ENCODE results near the gene RSRP1. TPM values are rescaled to one million over a fixed set of nuclear protein-coding genes. Genes with fewer than 3 reads are reported as not detected.
A peak's percentile ranks its signal among the peaks of the same experiment; 100 is the strongest.
"Not testable (repeated sequence)": the region's sequence is repeated elsewhere in the genome, so short reads cannot be mapped to it uniquely, and the experiment has no call there.

Gene RSRP1
- total RNA-seq, 1 experiment from 2014 or later: 58.0 TPM

DNA sequence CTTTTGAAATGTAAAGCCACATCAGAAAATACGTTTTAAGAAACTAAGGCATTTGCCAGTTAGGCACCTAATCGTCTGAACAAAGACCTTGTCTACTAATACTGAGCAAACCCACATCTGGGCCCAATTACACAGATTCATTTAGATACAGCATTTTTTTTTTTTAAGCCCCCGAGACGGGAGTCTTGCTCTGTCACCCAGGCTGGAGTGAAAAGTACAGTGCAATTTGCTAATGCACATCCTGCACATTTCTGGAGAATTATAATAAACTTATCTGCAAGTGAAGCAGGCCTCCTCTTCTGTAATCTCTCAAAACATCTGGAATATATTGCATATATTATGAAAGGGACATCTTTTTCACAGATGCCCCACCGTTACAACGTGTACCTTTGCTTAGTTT lies 3.3 kb downstream of the RSRP1 start:
- H3K4me1 ChIP-seq: peaks cover 6% of the 10 kb centered on the region; the same call in 1 of the 2 replicates
- H3K36me3 ChIP-seq: peaks cover 42% of the 10 kb centered on the region
- no peaks in the 10 kb centered on the region for H3K27me3 ChIP-seq
- no peak for DNase-seq
- H3K27ac ChIP-seq: no peak overlapping the region
- no peaks in the 10 kb centered on the region for H3K9me3 ChIP-seq (replicated peaks)
- H3K4me3 ChIP-seq: no peak overlapping the region

GRCh38 chr1:25239681-25240541 lies 7.3 kb downstream of the RSRP1 start:
- Histone ChIP-seq H3K36me3 (peaks cover 32% of the 10 kb centered on the region), H3K9me3 (replicated peaks) (no peaks in the 10 kb centered on the region), H3K27ac (peak overlapping the region; percentile 50), H3K27me3 (no peaks in the 10 kb centered on the region), H3K4me3 (peak overlapping the region; percentile 56), H3K4me1 (peaks cover 6% of the 10 kb centered on the region; the same call in 1 of the 2 replicates)
- DNase-seq: peak; percentile 96 to 97

DNA sequence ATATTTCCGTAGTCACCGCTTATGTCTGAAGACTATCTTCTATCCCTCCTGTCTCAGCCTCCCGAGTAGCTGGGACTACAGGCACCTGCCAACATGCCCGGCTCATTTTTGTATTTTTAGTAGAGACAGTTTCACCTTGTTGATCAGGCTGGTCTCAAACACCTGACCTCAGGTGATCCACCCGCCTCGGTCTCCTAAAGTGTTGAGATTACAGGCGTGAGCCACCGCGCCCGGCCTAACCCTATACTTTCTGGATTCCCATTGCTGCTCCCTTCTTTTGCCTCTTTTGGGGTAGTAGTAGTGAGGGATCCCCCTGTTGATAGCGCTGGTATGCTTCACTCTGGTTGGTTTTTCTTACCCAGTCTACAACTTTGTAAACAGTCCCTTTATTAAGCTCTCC lies 9.2 kb downstream of the RSRP1 start:
- Histone ChIP-seq H3K4me1 (peaks cover 10% of the 10 kb centered on the region), H3K27ac (no peak overlapping the region), H3K4me3 (no peak overlapping the region), H3K36me3 (peaks cover 13% of the 10 kb centered on the region), H3K9me3 (replicated peaks) (no peaks in the 10 kb centered on the region), H3K27me3 (no peaks in the 10 kb centered on the region)
- DNase-seq: no peak

GRCh38 chr1:25236261-25236660 lies 11.0 kb downstream of the RSRP1 start:
- not testable (repeated sequence) for H3K4me3 ChIP-seq; H3K36me3 ChIP-seq; H3K27me3 ChIP-seq; H3K4me1 ChIP-seq; DNase-seq; H3K27ac ChIP-seq; H3K9me3 ChIP-seq (replicated peaks)

- not testable (repeated sequence) for H3K27me3 ChIP-seq; H3K4me3 ChIP-seq; H3K9me3 ChIP-seq (replicated peaks); DNase-seq; H3K27ac ChIP-seq; H3K4me1 ChIP-seq; H3K36me3 ChIP-seq
Measured at GRCh38 chr1:25235411-25235810, 11.8 kb downstream of the RSRP1 start.

DNA sequence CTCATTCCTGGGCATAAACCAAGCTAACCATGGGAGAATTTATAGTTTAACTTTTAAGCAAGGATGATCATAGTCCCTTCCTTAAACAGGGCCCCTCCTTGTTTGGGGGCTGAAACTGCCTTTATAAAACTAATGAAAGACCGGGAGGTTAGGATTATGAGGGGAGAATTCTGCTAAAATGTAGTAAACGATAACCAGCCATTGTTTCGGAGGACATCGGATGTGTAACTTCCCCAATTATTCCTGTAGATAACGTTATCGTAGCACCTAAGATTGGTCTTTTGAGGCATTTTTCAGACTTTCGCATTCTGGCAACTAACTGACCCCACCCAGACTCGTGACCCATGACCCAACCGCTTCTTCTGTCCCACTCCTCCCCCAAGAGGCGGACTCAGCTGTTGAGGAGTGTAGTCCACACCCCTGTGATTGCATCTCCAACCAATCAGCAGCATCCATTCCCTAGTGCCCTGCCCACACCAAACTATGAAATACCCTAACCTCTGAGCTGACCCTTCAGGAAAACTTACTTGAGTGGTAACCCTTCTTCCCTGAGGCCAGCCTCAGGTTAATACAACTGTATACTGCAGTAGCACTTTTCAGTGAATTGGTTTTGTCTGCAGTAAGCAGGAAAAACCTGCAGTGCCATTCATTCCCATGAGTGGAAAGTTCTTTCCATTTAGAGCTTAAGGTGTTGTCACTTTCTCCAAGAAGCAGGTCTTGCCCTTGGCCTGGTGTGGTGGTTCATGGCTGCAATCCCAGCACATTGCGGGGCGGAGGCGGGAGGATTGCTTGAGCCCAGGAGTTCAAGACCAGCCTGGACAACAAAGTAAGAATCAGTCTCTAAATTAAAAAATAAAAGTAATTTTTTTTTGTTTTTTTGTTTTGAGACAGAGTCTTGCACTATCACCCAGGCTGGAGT lies 14.1 kb downstream of the RSRP1 start:
- Histone ChIP-seq H3K9me3 (replicated peaks) (no peaks in the 10 kb centered on the region), H3K4me1 (peaks cover 4% of the 10 kb centered on the region), H3K4me3 (peak overlapping the region; percentile 68), H3K36me3 (peaks cover 20% of the 10 kb centered on the region), H3K27me3 (no peaks in the 10 kb centered on the region), H3K27ac (peak overlapping the region; percentile 64)
- peak; percentile 87 to 88 for DNase-seq

- peak; percentile 96 to 98 for DNase-seq
- H3K27ac ChIP-seq: peak within 1 kb of the TSS; percentile 64
- peaks cover 4% of the 10 kb centered on the region for H3K4me1 ChIP-seq
- H3K9me3 ChIP-seq (replicated peaks): no peaks in the 10 kb centered on the region
- H3K4me3 ChIP-seq: peak within 1 kb of the TSS; percentile 68
- H3K36me3 ChIP-seq: peaks cover 27% of the 10 kb centered on the region
- H3K27me3 ChIP-seq: no peaks in the 10 kb centered on the region
Measured at GRCh38 chr1:25232027-25232865, 15.0 kb downstream of the RSRP1 start, which contains the start of gene SYF2. Gene SYF2, minus strand, starts transcription at chr1:25232502. Its CDS starts 35 bp downstream, at chr1:25232467.

DNA sequence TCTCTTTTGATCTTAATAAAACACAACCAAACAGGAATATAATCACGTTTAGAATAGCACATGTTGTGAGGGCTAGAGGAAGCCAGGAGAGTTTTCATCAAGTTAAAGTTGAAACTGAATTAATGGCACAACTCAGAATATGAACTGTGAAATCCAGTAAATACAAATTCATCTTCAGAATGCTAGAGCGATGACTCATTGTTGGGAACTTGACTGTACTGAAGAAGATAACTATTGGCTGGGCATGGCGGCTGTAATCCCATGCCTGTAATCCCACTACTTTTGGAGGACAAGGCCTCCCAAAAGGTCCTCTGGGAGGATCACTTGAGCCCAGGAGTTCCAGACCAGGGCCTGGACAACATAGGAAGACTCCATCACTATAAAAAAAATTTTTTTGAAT lies 23.8 kb downstream of the RSRP1 start:
- H3K9me3 ChIP-seq (replicated peaks): no peaks in the 10 kb centered on the region
- H3K27me3 ChIP-seq: no peaks in the 10 kb centered on the region
- H3K36me3 ChIP-seq: peaks cover 37% of the 10 kb centered on the region
- H3K4me3 ChIP-seq: no peak overlapping the region
- no peak for DNase-seq
- peak overlapping the region; percentile 7; the same call in 1 of the 2 replicates for H3K27ac ChIP-seq
- H3K4me1 ChIP-seq: peaks cover 5% of the 10 kb centered on the region

DNA sequence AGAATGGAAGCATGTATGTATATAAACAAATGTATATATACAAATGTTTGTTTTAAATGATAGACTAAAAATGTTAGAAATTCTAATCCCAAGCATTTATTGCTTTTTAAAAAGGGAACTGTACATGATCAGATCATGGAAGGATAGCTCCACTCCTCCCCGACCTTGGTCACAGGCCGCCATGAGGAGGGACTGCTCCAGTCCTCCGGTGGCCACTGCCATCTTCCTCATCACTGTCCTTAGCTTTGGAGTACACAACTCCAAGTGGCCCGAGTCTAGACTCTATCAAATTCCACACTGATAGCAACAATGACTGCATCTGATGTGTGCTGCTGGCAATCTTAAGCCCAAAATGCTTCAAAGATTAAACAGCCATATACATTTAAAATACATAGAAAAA lies 24.6 kb downstream of the RSRP1 start:
- Histone ChIP-seq H3K27me3 (no peaks in the 10 kb centered on the region), H3K9me3 (replicated peaks) (no peaks in the 10 kb centered on the region), H3K4me3 (no peak overlapping the region), H3K4me1 (peaks cover 5% of the 10 kb centered on the region), H3K36me3 (peaks cover 31% of the 10 kb centered on the region), H3K27ac (no peak overlapping the region)
- no peak for DNase-seq

- Histone ChIP-seq H3K36me3 (peaks cover 25% of the 10 kb centered on the region), H3K27ac (no peak overlapping the region), H3K4me1 (peaks cover 5% of the 10 kb centered on the region), H3K9me3 (replicated peaks) (no peaks in the 10 kb centered on the region), H3K4me3 (no peak overlapping the region), H3K27me3 (no peaks in the 10 kb centered on the region)
- DNase-seq: no peak
Measured at GRCh38 chr1:25220666-25221065, 26.6 kb downstream of the RSRP1 start.

DNA sequence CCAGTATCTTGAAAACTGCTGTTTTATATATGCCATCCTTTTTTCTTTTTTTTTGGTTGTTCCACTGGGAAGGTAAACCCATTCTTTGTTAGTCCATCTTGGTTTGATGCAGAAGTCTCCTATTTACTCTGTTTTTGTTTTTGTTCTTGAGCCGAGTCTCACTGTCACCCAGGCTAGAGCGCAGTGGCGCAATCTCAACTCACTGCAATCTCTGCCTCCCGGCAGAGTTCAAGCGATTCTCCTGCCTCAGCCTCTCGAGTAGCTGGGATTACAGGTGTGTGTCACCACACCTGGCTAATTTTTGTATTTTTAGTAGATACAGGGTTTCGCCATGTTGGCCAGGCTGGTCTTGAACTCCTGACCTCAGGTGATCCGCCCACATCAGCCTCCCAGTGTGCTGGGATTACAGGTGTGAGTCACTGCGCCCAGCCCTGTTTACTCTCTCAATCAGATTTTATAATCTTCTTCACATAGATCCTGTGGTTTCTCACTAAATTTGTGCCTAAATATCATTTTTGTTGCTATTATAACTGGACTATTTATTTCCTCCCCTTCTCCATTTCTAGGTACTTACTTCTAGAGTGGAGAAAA lies 27.5 kb downstream of the RSRP1 start:
- DNase-seq: no peak
- Histone ChIP-seq H3K36me3 (peaks cover 20% of the 10 kb centered on the region), H3K27me3 (no peaks in the 10 kb centered on the region), H3K4me1 (peaks cover 5% of the 10 kb centered on the region), H3K4me3 (no peak overlapping the region), H3K27ac (no peak overlapping the region), H3K9me3 (replicated peaks) (no peaks in the 10 kb centered on the region)

DNA sequence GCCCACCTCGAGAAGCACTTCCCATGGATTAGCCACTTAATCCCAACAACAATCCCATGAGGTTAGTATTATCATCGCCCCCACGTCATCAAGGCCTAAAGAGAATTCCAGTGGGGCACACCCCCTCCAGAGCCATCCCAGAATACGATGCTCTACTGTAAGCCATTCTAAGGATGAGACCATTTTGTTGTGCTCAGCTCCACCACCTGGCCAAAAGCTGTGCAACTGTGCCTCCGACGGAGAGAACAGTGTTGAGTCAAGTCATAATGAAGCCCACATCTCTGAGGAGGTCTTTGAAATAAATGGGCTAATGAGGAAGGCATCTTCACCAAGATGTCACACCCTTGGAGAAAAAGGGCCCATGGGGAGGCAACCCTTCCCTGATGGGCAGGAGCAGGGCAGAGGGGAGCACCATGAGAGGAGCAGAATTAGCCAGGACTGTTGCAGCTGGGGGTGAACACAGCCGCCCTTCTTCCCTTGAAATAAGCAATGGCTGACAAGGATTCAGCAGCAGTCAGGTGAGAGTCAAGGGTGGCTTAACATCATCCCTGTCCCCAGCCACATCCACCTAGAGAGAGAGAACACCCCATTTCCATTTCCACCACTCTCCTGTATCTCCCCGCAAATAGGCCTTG lies 29.5 kb downstream of the RSRP1 start:
- Histone ChIP-seq H3K4me3 (no peak overlapping the region), H3K36me3 (peaks cover 7% of the 10 kb centered on the region; the same call in 1 of the 2 replicates), H3K9me3 (replicated peaks) (no peaks in the 10 kb centered on the region), H3K4me1 (no peaks in the 10 kb centered on the region), H3K27ac (no peak overlapping the region), H3K27me3 (no peaks in the 10 kb centered on the region)
- no peak for DNase-seq

DNA sequence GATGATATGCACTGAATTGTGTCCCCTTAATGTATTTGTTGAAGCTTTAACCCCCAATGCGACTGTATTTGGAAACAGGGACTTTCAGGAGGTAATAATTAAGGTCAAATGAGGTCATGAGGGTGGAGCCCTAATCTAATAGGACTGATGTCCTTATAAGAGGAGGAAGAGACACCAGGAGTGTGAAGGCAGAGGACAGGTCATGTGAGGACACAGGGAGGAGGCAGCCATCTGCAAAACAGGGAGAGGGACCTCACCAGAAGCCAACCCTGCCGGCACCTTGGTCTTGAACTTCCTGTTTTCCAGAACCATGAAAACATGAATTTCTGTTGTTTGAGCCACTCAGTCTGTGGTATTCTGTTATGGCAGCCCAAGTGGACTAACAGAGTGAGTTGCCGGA lies 30.2 kb downstream of the RSRP1 start:
- no peaks in the 10 kb centered on the region for H3K4me1 ChIP-seq
- H3K27ac ChIP-seq: no peak overlapping the region
- no peak for DNase-seq
- H3K4me3 ChIP-seq: no peak overlapping the region
- no peaks in the 10 kb centered on the region for H3K9me3 ChIP-seq (replicated peaks)
- H3K27me3 ChIP-seq: no peaks in the 10 kb centered on the region
- H3K36me3 ChIP-seq: peaks cover under 1% of the 10 kb centered on the region; the same call in 1 of the 2 replicates

All from SJCRH30 (cell line).